GM13976 (cell line): ENCODE measurements around the gene HPN.

Experiments used
- DNase-seq: peaks from one replicate; pipeline ENCODE4 v3.0.0; 2012; ENCODE audit warnings: low spot score
- in situ Hi-C: fragments of 300-500 bp; cut with MboI; formaldehyde crosslinking; loops from one replicate; pipeline ENCODE4 v1.12.0; 2022; ENCODE audit warnings: low sequenced_read_pairs, mixed read lengths, inconsistent platforms; ENCODE audit not compliant: unreplicated experiment
- TF ChIP-seq, protein P1 (sequence below): IDR thresholded peaks from 2 replicates; pipeline ENCODE4 v1.5.1; 2012; ENCODE audit warnings: borderline replicate concordance, mild to moderate bottlenecking; ENCODE audit not compliant: insufficient read depth; ENCODE audit errors: extremely low read depth, missing control alignments, control extremely low read depth

The HPN gene

DNA sequence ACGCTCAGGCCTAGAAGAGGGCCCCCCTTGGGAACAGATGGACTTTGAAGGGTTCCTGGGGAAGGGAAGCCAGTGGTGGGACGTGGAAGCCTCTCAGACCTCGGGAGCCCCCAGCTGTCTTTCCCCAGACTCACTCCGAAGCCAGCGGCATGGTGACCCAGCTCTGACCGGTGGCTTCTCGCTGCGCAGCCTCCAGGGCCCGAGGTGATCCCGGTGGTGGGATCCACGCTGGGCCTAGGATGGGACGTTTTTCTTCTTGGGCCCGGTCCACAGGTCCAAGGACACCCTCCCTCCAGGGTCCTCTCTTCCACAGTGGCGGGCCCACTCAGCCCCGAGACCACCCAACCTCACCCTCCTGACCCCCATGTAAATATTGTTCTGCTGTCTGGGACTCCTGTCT is 24.6 kb downstream of the HPN start:
- in situ Hi-C loops = no loop called here
- DNase-seq = no peak
- TF ChIP-seq, protein P1, sequence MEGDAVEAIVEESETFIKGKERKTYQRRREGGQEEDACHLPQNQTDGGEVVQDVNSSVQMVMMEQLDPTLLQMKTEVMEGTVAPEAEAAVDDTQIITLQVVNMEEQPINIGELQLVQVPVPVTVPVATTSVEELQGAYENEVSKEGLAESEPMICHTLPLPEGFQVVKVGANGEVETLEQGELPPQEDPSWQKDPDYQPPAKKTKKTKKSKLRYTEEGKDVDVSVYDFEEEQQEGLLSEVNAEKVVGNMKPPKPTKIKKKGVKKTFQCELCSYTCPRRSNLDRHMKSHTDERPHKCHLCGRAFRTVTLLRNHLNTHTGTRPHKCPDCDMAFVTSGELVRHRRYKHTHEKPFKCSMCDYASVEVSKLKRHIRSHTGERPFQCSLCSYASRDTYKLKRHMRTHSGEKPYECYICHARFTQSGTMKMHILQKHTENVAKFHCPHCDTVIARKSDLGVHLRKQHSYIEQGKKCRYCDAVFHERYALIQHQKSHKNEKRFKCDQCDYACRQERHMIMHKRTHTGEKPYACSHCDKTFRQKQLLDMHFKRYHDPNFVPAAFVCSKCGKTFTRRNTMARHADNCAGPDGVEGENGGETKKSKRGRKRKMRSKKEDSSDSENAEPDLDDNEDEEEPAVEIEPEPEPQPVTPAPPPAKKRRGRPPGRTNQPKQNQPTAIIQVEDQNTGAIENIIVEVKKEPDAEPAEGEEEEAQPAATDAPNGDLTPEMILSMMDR = no peak

DNA sequence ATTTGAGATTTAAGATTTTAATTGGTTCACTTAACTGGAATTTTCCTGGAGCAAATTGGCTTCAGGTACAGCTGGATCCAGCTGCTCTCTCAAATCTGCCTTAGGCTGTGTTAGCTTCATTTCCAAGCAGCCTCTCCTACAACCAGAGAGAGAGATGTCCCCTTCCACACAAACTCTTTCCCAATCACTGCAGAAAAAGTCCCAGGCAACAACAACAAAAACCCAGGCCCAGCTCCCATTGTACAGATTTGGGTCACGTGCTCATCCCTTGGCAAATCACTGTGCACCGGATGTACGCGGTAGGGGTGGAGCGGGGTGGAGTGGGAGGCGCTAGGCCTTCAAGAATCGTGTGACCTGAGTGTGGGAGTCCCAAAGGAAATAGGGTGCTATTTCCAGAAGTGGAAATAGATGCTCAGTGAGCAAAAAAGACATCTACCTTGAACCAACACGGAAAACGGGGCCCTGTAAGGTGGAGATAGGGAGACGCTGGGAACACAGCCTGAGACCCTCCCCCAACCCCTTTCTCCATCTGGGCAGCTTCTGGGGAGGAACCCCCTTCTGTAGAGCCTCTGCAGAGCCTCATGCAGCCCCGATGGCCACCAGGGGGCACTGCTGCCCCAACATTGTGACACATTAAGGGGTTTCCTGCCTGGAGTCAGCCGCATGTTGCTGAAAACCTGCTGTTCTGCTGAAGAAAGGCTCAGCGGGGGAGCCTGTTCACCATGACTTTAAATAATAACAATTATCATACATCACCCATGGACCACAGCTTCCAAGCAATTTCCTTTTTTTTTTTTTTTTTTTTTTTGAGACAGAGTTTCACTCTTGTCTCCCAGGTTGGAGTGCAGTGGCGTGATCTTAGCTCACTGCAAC is 25.4 kb downstream of the HPN start:
- TF ChIP-seq, protein P1 = peak; percentile 90
- in situ Hi-C loops = no loop called here
- DNase-seq = peak; percentile 92

DNA sequence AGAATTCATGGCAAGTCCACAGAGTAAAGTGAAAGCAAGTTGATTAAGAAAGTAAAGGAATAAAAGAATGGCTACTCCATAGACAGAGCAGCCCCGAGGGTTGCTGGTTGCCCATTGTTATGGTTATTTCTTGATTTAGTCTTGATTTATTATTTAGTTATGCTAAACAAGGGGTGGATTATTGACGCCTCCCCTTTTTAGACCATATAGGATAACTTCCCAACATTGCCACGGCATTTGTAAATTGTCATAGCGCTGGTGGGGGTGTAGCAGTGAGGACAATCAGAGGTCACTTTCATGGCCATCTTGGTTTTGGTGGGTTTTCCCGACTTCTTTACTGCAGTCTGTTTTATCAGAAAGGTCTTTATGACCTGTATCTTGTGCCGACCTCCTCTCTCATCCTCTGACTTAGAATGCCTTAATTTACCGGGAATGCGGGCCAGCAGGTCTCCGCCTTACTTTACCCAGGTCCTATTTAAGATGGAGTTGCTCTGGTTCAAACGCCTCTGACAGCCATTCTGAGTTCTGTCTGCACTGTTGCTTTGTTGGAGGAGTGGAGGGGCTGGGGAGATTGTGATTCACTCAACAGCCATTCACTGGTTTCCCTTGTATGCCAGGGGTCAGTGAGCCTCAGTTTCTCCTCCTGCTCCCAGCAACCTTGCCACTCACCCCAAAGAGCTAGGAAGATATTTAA is 27.6 kb downstream of the HPN start:
- no peak for DNase-seq
- in situ Hi-C loops = no loop called here
- TF ChIP-seq, protein P1 = no peak

DNA sequence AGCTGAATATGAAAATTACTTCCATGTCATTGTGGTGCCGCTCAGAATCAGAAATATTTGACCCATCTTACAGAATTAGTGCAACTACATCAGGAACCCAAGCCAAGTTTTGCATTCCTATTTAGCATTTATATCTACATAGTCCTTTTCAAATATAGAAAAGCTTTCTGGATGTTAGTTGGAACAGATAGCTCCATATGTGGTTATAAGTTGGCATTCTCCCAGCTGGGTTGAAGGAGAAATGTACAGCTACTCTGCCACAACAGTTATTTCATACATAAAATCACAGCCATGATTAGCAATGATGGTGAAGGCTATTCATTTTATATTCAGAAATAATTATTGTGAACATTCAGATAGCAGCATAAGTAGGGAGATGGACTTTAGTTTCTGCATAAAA is 28.2 kb downstream of the HPN start:
- no peak for DNase-seq
- TF ChIP-seq, protein P1 = no peak
- in situ Hi-C loops = no loop called here

DNA sequence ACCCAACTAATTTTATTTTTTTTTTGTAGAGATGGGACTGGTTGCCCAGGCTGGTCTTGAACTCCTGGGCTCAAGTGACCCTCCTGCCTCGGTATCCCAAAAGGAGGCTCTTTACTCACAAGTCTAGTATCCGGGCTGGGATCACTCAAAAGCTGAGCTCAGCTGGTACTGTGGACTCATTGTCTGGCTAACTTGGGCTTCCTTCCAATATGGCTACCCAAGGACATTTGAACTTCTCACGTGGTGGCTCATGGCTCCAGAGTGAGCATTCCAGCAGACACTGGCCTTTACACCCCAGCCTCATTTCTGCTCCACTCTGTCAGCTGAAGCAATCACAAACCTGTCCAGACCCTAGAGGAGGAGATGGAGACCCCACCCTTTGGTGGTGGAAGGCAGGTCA is 28.9 kb downstream of the HPN start:
- no peak for DNase-seq
- in situ Hi-C loops = no loop called here
- TF ChIP-seq, protein P1 = no peak

DNA sequence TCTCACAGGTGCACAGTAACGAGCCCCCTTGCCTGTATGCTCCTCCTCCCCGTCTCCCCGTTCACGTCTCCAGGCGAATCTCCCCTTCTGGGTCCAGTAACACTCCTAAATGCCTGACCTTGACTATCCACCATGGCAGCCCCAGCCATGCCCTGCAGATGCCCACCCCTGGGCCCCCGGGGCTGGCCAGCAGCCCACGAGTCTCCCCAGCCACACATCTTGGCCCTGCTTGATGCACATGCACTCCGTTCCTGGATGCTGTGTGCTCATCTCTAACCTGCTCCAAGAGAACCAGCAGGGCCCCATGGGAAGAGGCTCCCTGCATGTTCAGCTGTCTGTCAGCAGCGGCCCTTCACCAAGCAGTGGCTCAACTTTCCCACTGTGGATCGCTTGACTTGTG is 32.0 kb downstream of the HPN start:
- no peak for DNase-seq
- in situ Hi-C loops = no loop called here
- TF ChIP-seq, protein P1 = no peak
